D341Med (cell line): ENCODE data around the gene MTHFSD.

ENCODE experiments used
- DNase-seq: peaks from one replicate; pipeline ENCODE4 v3.0.0; 2012; ENCODE audit warnings: low spot score

Gene MTHFSD

DNA sequence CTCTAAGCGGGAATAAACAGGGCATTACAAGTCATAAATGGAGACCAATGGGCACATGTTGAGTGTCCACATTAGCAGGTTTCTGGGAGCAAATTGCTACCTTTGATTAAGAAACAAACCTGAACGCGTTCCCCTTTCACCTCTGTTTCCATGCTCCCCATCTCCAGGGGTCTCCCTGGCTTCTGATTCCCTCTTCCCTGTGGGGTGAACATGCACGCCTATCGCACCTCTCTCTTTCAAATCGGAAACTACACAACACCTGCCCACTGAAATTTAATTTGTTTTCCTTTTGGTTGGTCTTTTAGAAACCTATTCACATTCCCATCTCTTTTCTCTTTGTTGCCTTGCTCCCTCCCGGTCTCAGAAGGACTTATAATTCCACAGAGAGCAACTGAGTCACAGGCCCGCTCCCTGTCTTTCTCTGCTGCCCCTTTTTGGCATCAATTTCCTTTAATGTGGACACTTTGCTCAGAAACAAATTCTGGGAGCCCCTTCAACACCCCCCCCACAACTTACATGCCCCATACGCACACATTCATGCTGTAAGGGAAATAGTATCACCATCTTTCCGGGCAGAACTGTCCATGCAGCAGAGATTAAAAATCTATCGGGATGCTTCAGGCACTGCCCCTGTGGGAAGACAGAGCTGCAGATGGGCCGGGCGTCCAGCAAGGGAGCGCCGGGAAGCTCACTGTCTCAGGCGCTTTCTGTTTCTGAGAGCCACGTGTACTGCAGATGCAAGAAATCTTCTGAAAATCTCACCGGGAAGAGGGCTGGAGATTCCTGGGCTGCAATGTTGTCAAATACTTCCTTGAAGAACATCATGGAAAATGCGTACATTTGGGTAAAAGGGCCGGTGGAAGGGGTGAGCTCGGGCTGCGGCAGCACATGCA, 51.9 kb downstream of the MTHFSD start:
- no peak for DNase-seq

DNA sequence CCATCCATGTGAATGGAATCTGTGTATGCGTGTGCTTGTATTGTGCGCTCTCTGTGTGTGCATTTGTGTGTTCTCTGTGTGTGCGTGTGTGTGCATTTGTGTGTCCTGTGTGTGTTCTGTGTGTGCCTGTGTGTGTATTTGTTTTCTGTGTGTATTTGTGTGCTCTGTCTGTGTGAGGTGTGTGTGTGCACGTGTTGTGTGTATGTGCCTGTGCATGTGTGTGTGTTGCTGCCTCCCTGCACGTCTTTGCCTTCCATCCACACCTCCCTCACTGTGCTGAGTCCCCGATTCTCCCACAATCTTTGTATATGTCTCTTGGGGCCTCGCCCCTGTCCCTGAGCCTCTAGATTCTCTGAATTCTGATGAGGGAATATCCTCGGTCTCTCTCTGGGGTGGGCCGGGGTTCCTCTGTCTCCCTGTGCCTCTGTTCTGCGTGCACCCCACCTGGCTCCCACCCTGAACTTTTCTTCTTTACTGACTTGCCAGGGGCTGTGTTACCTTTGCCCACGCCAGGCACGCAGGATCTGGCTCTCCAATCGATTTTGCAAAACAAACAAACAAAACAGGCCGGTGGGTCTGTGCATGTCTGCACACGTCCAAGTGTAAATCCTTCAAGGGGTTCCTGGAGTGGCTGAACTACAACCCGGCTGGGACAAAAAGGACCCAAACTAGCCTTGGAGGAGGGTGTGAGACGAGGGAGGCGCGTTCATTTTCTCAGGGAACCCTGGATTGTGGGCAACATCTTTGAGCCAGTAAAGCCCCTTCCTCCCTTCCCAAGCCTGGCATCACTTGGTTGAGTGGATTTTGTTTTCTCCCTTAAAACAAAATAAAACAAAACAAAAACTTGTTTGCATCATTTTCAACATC, 52.8 kb downstream of the MTHFSD start:
- no peak for DNase-seq

DNA sequence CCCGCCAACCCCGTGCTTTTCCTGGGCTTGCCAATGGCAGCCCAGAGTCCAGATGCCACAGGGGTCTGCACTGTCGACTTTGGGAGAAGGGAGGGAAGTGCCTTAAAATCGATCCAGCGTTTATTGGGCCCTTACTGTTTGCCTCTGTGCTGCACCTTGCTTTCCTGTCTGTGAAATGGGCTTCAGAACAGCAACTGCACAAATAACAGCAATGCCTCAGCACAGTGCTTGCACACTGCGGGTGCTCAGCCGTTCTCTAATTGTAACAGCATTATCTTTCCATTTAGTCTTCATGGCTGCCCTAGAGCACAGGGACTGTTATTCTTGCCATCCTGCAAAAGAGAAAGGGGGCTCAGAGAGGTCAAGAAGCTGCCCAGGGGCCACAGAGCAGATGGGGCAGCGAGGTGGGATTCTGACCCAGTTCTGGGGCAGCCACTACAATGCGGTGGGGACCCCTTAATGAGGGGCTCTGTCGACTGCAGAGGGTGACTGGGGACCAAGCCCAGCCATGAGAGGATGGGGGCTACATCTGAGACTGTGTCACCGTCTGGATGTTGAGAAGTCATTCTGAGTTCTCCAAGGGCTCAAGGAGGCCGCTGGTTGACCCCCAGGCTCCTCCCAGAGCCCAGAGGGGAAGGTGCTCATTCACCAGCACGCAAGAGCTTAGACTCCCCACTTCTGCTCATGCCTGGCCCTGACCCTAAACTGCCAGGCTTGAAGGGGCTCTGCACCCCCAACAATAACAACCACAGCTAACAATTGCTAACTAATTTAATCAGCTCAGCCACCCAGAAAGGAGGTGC, 54.1 kb downstream of the MTHFSD start:
- no peak for DNase-seq

DNA sequence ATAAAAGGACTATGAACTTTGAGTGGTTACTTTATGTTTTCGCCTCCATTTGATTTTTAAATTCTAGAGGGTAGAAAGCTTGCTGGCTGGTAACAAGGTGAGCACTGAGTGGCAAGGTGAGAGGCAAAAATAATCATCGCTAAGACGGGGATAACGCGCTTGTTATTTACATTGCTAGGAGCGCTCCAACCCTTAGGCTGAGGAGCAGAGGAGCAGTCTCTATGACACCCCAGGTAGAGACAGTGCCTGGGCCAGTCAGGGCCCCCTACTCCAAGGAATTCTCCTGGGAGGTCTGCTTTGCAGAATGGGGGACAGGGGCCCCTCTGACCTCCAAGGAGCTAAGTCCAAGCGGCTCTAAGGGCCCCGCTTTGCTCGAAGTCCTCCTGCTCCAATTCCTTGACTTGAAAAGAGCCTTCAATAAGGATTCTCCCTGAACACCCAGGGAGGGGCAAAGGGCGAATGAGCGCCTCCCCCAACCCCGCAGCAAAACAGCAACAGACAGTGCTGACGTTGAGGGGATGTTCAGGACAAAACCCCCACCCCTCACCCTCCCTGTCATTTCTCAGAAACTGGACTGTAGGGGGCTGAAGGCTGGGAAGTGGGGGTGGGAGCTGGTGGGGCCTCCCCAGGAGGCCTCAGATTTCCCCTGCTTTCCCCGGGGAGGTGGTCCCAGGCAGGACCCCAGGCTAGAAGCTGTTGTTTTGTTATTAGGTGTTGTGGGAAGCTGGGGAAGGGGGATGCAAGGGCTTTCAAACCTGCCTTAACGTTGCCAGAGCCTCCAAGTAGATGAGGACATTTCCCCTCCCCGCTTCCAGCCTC, 54.9 kb downstream of the MTHFSD start:
- no peak for DNase-seq

DNA sequence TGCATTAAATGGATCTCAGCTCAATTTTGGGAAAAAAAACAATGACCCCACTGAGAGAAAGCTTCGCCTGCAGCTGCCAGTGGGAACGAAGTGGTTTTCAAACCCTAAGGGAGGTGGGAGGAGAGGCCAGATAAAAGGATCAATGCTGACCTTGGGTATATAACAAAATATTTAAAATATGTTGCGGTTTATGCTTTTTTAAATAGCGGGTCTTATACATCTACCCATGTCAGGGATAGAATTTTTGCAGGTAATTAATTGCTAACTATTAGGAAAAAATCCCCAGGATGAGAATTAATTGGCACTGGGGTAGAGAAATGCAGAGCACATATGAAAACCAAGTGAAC, 55.6 kb downstream of the MTHFSD start:
- DNase-seq: no peak

DNA sequence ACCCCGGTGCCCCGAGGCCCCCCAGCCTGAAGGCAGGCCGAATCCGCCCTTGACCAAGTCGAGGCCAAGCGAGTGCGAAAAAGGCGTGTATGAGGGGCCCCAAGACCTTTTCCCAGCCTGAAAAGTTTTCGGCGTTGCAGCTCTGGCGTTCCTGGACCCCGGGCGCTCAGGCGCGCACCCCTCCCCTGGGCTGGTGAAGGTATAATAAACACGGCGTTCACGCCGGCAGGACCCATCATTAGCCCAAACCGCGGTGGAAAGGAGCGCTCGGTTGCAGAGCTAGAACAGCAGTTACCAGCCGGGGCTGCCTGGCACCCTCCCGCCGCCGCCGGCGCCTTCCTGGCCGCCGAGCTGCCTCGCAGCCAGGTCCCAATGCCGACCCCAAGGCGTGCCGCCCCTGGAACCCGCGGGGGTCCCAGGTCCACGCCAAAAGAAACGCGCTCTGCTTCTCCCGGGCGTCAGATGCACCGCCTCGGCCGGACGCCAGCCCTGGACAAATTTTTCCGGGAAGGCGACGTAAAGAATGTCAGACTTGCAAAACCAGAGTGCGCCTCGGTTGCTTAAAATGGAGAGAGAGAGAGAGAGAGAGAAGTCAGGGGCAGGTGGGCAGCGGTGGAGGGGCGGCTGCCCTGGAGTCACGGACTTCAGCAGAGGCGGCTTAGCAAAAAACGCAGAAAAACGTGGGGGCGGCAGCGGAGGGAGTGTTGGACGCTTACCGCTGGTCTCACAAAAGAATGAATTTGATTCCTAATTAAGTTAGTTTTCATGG, 56.2 kb downstream of the MTHFSD start:
- DNase-seq: no peak

DNA sequence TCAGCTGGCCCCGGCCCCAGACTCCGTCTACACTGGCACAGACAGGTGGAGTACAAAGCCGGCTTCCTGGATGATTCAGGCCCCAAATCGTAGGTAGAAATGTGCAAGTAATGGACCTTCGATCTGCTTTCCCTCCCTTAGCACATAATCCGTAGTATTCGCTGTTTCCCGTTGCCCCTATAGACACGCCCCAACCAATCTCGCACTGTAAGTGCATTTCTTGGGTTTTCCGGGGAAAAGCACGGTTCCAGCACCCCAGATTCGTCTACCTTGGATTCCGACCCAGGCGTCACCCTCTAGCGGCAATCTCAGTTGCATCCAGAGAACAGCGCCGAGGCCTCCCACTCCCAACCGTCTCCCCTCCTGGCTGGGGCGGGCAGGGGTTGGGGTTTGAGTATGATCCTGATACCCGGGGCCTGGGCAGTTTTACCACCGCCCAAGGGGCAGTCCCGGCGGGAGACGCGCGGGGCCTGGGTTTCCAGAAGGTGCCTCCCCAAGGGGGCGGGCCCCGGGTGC, 56.8 kb downstream of the MTHFSD start:
- no peak for DNase-seq

DNA sequence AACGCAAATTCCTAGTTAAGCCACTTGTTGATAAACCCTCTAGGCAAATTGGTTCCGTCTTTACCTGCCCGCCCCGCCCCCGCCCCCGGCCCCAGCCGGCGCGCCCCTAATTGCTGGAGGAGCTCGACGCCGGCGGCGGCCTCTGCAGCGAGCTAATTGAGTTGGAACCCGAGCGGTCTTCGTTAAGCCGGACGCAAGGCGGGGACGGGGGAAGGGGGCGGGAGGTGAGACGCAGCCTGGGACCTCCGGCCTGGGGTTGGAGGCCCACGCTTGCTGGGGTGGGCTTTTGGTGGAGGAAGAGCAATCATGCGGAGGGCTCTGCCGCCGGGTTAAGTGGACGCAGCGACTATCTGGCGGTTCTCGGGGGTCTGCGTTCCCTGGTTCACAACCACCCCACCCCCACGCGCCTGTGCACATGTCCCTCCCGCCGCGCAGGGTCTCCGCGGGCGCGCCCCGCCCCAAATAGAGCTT, 57.4 kb downstream of the MTHFSD start:
- DNase-seq: no peak

DNA sequence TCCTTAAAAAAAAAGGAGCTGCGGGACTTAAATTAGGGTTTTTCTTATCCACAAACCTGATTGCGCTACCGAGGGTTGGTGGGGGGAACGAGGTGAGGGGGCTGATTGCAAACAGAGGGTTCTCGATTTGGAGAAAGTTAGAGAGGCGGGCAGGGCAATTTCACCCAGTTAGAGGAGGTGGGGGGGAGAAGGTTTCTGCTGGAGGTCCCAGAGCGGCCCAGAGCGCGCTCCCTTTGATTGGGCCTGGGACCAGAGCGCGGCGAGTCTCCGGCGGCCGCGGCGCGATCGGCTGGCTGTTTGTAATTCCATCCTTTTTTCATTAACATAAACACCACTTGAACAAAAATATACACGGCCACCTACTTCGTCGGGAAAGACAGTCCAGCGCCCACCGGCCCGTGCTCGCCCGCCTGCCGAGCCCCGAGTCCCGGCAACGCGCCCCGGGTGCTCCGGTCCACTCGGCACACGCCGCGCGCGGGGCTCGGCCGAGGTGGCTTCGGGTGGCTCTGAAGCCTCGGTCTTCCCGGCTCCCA, 58.0 kb downstream of the MTHFSD start:
- no peak for DNase-seq

DNA sequence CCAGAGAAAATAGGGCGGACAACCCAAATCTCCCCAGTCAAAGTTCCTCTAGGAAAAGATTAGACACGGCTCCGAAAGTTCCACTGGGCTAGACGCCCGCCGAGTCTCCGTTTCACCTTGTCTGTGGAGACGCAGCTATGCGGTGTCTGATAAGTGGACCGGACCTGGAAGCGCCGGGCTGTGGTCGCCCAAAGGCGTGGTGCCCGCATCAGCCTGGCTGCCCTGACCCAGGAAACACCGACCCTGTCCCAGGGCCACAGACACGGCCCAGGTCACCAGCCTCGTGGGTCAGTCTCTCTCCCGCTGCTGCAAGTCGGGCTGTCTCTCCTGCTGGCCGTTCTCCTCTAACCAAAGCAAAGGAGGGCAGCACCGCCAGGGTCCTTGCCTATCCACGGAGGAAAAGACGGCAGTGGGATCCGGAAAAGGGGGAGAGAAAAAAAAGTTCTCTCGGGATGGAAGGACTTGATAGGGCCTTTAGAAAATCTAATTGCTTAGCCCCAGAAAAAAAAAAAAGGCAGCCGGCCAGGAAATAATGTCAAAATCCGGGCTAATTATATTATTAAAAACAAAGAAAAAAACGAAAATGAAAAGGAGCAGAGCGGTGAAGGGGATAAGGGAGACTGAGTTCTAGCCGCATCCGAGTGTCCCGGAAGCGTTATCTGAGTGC, 58.6 kb downstream of the MTHFSD start:
- DNase-seq: no peak

DNA sequence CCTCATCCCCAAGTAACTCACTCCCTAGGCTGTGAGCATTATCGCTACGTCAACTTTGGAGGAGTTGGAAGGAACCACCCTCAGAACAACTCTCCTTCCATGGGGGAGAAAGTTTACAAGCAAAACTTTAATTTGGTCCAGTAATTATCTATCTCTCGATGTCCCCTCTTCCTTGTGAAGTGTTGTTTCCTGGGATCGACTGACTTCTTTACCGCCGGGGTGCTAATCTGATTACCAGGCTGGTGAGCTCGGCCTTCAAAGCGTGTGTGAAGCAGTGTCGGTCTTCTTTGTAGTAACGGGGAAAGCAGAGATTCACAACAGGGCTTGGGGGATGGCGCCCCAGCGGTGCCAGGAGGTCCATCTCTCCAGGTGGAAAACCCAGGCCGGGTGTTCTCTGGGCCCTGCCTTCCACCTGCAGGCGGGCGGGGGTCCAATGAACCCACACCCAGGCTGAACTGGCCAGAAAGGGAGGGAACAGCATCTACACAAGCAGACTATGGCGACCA, 59.2 kb downstream of the MTHFSD start:
- DNase-seq: no peak

DNA sequence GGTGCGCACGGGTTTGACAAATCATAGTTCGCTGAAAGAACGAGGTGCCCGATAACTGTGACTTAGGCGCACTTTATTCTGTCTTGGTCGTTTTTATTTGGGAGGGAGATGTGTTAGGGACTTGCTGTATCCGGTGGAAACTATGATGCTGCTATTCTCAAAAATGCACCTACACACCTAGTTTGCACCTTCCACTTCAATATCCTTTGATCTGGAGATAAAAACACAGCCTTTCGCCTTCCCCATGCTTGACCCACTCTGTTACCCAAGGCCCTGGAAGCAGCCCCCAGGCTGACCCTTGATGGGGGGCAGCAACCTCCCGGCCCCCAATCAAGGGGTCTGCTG, 59.7 kb downstream of the MTHFSD start:
- no peak for DNase-seq

DNA sequence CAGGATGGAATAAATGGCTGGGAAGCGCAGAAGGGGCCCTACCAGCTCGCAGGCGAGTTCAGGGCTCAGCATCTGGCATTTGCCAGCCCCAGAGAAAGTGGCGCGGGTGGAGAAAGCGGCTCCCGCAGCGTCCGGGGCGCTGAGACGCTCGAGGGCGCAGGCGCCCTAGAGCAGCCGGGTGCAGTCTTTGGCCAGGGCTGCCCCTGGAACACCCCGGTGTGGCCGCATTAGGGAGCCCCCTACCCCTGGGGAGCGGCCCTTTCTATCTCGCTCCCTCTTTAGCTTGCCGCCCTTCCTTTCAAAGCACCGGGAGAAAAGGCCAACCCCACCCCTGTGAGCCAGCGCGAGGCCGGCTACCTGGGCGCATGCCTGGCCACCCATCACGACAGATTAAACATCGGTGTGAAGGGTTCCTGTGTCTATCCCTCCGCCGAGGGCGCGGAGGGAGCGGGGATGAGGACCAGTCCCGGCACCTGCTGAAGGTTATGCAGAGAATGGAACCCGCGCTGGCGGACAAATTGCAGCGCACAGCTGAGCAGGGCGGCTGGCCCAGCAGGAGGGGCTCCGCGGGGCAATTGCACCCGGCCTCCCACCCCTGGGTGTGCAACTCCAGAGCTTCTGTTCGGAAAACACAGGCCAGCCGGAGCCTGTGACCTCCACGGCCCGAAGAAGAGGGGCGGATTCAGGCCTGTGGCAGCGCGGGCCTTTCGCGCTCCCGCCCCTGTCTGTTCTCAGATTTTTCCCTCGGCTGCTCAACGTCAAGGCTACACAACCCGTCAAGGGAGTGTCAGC, 60.3 kb downstream of the MTHFSD start:
- DNase-seq: no peak

DNA sequence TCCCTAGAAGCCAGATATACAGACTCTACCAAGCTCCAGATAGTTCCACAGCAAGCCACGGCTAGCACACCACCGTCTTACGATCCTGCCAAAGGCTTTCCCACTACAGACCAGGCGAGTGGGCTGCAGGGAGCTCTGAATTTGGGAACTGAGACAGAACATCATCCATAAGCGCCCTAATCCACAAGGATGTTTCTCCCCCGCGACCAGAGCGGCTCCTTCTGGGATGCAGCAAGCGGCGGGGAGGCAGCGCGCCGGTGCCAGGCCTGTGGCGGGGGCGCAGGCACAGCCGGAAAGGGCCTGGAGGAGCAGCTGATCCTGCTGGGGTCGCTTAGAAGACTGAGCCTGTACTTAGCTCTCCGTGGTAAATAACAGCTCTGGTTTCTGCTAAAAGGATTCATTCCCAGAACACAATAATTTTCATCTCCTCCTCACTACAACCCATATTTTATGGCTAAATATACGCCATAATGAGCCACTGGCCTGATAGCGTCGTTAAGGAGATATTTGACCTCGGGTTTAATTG, 60.9 kb downstream of the MTHFSD start:
- DNase-seq: no peak

DNA sequence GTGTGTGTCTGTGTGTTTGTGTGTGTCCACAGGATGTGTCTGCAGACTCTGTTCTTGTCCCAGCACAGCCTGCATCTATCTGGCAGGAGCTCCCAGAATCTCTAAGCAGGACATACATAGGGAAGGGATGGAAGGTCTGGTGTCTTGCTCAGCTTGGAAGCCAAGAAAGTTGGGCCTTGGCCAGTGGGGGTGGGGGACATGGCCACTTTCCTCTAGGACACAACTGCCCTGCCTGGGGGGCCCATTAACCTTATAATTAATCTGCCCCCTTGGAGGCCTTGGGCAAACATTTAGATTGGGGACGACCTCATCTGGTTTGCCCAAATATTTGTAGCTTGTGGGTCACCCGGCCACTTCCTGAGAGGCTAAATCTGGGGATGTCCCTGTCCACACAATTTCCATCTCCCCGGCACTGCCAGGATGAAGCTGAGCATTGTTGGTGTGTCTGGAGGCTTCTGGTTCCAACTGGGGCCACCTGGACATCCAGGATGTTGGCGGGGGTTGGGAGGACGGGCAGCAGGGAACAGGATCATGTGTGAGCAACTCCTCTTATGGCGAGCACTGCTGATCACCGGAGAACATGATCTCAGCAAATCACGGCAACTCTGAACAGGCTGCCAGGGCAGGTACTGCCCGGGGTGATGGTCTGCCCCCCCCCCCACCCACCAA, 61.9 kb downstream of the MTHFSD start:
- no peak for DNase-seq

DNA sequence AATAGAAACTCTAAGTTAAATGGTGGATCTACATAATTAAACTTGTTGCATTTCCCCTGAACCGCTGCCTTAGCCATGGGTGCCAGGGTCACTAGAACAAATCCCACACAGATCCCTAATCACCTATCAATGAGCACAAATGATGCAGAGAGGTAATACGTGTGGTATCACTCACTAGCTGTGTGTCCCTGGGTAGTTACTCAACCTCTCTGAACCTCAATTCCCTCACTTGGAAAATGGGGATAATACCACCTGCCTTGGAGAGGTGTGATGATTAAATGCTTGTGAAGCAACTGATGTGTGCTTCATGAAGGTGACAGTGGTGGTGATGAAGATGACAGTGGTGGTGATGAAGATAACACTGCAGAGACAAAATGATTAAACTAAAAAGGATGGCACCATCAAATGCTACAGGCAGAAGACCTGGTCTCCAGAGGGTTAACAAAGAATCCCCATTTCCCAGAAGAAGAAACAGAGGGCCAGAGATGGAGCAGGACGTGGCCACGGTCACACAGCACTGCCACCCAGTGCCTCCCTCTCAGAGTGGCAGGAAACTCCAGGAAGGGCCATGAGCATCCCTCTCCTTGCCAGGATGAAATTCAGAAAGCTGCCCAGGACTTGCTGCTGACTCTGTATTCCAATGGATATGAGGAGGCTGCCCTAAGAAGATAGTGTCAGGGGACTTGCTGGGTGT, 62.6 kb downstream of the MTHFSD start:
- DNase-seq: no peak

DNA sequence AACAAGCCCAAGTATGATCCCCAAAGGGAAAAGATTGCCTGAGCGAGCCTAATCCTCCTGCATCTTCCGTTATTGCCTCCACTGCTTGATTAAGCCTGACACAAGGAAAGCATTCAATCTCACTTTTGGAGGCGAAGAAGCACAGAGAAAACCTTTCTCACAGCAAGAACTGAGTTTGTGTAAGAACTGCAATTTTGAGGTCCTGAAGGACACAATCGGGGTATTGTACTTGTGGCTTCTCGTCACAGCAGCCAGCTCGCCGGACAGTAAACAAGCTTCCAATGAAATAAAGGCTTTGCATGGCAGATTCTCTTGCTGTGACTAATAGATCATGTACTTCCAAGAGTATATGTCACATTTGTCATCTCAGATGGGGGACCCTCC, 63.4 kb downstream of the MTHFSD start:
- DNase-seq: no peak
